Left lobe of liver (tissue), 2 donors: ENCODE results near the gene ADAT3. TPM values are rescaled to one million over a fixed set of nuclear protein-coding genes. Genes with fewer than 3 reads are reported as not detected.
"Not testable (repeated sequence)": the region's sequence is repeated elsewhere in the genome, so short reads cannot be mapped to it uniquely, and the experiment has no call there.

ENCODE experiments used
- ATAC-seq: fragments of 200-7000 bp; cut with Tn5 transposase; one replicate; pipeline ENCODE4 v1.9.1; 2020; ENCODE audit warnings: mild to moderate bottlenecking, moderate library complexity
- DNase-seq: peaks from one replicate; pipeline ENCODE4 v3.0.0-alpha.2; 2020; ENCODE audit warnings: low spot score
- total RNA-seq: library from RNA; stranded (reverse); gene quantifications from one replicate; pipeline ENCODE4 v1.2.1, GENCODE V29; 2021
- donor health status: DM: no; HTN: no; CAD: no; lungs with moderate emphysema.
- donor health status: DM: no; HTN: yes; CAD: no.

Gene ADAT3
- total RNA-seq, 1 donor from 2014 or later = 4.5 TPM

DNA sequence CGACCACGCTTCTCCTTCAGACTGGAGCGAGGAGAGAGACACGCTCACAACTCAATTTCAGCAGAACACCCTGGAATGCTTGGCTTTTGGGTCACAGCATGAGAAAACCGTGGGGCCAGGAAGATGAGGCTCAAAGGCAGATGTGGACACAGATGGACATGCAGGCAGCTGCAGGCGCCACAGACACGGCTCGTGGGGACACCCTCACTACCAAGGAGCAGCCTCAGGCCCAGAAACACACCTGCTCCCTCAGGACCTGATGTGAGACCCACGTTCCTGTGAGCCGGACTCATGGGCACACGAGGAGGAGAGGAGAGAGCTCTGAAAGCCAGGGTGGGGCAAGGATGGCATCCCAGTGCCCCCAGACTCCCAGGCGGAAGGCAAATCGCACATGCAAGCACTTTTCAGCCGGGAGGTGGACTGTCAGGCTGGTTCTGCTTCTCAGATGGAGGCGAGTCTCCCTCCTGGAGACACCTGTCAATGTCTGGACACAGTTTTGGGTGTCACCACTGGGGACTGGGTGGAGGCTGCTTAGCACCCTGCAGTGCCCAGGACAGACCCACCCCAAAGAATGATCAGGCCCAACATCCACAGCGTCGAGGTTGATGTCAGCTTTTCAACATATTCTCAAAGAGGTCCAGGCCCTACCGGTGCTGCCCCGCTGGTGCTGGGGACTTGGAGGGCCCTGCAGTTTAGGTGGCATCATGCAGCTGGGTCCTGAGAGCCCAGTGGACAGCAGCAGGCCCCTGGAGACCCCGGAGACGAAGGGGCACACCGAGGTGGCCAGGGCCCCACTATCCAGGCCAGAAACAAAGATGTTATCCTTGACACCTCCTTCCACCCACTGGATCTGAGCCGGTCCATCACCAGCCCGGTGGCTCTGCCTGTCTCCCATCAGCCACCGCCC is 22.2 kb upstream of the ADAT3 start:
- DNase-seq = no peak
- no peak for ATAC-seq

DNA sequence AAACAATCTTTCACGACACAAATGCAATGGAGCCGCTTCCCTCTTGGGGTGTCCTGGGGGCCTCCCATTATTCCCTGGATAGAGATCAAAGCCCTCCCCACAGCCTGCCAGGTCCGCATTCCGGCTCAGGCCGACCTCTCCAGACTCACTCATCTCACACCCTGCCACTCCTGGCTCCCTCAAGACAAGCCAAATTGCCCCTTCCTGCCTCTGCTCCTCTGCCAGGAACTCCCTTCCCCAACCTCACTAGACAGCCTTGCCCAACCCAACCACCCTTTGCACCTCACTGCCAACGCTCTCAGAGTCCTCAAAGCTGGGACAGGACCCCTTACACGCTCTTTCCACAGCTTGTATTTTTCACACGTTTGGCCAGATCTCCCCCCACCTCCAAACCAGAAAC is 21.4 kb upstream of the ADAT3 start:
- ATAC-seq = no peak

DNA sequence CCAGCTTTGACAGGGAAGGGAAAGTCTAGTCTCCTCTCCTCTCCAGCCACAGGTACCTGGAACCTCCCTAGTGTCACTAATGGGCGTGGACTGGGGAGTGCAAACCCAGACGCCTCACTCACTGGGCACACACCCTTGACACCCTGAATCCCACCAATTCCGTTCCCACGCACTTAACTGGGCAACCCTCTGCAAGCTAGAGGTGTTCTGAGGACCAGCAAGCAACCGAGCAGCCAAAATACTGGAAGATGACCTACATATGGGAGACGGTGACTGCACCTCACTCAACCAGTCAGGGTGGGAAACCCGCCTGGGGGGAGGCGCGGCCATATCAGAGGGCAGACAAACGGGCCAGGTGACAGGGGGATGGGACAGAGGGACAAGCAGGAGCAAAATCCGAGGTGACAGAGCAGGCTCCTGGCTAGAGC is 20.9 kb upstream of the ADAT3 start:
- DNase-seq (no peak), ATAC-seq (peak; percentile 15)

More for the DNA sequence above, 21.4 kb upstream of the ADAT3 start:
- DNase-seq = no peak

DNA sequence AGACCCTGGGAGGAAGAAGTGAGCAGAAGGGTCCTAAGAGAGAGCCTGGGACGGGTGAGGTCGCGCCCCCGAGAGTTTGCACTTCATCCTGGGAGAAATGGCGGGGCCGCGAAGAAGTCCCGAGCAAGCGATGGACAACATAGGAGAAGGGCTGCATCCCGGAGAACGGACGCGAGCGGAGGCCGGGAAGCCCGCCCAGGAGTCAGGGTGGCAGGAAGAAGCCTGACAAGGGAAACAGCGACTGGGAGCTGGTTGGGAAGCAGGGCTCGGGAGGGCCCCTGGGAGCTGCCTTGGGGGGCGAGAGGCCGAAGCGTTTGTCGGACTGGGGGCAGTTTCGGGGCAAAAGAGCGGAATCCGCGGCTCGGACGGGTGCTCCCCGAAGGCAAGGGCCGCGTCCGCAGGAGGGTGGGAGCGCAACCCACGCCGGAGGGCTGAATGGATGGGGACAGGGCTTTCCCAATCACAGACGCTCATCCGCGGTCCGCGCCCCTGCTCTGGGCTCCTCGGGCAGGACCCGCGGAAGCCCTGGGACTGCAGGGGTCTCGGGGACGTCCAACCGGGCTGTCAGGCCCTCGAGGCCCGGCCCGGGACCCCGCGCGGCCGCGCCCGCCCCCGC is 20.4 kb upstream of the ADAT3 start:
- DNase-seq (no peak), ATAC-seq (peak; percentile 2)

DNA sequence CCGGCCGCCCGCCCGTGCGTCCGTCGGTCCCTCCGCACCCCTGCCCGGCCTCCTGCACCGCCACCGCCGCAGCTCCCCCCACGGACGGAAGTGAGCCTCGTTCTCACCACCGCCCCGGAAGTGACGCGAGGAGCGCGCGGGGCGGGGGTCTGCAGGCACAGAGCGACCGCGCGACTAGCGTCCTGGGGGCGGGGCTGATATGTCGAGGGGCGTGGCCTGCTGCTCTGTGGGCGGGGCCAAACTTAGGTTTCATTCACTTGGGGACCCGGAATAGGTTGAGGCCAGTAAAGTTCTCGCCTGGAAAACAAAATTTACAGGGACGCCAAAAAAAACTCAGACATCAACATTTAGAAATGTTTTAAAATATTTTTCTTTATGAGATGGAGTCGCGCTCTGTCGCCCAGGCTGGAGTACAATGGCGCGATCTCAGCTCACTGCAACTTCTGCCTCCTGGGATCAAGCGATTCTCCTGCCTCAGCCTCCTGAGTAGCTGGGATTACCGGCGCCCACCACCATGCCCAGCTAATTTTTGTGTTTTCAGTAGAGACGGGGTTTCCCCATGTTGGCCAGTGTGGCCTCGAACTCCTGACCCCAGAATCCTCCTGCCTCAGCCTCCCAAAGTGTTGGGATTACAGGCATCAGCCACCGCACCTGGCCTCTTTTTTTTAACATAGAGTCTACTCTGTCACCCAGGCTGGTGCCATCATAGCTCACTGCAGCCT is 19.6 kb upstream of the ADAT3 start, which contains the start of gene ABHD17A:
Gene ABHD17A, minus strand, starts transcription at position 99 of the 722 bp plus-strand sequence. CDS start 3,930 bp downstream, outside the sequence.
- peak; percentile 94 for DNase-seq

DNA sequence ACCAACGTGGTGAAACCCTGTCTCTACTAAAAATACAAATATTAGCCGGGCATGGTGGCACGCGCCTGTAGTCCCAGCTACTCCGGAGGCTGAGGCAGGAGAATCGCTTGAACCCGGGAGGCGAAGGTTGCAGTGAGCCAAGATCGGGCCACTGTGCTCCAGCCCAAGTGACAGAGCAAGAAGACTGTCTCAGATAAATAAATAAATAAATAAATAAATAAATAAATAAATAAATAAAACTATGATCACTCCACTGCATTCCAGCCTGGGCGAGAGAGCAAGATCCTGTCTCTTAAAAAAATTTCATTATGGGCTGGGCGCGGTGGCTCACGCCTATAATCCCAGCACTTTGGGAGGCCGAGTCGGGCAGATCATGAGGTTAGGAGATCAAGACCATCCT is 18.8 kb upstream of the ADAT3 start:
- not testable (repeated sequence) for ATAC-seq, DNase-seq

More for the DNA sequence above, 19.6 kb upstream of the ADAT3 start, which contains the start of gene ABHD17A:
- ATAC-seq = peak; percentile 97

DNA sequence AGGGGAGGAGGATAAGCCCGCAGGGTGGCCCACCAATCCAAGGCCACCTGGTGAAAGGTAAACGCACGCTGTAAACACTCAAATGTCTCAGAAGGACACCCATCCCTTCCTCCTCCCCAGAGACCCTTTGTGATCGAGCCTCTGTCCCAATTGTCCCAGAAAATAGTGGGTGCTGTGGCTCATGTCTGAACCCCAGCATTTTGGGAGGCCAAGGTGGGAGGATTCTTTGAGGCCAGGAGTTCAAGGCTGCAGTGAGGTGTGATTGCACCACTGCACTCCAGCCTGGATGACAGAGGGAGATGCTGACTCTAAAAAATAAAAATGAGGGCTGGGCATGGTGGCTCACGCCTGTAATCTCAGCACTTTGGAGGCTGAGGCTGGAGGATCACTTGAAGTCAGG is 16.8 kb upstream of the ADAT3 start:
- ATAC-seq = no peak
- no peak for DNase-seq

DNA sequence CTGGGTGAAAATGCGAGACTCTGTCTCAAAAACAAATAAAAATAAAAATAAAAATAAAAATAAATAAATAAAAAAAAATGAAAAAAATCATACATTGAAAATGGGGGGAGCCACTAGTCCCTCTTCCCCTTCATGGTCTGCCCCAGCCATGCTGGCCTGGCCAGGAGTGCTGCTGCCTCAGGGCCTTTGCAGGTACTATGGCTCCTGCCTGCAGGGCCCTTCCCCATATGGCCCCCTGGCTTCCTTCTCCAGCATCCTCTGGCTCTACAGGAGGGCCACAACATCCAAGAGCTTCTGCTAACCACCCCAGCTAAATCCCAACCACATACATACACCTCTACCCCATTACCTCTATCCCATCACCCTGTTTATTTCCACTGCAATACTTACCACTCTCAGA is 15.3 kb upstream of the ADAT3 start:
- ATAC-seq = no peak

DNA sequence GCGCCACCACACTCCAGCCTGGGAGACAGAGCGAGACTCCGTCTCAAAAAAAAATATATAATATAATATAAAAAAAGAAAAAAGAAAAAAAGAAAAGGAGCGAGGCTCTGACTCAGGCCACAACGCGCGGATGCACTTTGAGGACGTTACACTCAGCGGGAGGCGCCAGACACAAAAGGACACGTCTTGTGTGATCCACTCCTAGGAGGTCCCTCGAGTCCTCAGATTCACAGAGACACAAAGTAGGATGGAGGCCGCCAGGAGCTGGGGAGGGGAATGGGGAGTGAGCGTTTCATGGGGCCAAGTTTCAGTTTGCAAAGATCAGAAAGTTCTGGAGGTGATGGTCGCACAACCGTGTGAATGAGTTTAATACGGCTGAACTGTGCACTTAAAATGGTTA is 11.4 kb upstream of the ADAT3 start:
- no peak for ATAC-seq
- no peak for DNase-seq

More for the DNA sequence above, 15.3 kb upstream of the ADAT3 start:
- no peak for DNase-seq

DNA sequence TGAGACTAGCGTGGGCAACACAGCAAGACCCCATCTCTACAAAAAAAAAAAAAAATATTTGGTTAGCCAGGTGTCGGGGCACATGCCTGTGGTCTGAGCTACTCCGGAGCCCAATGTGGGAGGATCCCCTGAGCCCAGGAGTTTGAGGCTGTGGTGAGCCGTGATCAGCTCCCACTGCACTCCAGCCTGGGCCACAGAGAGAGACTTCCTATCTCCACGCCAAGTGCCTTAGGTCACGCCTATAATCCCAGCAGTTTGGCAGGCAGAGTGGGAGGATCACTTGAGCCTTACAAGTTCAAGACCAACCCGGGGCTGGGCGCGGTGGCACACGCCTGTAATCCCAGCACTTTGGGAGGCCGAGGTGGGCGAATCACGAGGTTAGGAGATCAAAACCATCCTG is 8.7 kb upstream of the ADAT3 start:
- ATAC-seq (no peak), DNase-seq (no peak)

DNA sequence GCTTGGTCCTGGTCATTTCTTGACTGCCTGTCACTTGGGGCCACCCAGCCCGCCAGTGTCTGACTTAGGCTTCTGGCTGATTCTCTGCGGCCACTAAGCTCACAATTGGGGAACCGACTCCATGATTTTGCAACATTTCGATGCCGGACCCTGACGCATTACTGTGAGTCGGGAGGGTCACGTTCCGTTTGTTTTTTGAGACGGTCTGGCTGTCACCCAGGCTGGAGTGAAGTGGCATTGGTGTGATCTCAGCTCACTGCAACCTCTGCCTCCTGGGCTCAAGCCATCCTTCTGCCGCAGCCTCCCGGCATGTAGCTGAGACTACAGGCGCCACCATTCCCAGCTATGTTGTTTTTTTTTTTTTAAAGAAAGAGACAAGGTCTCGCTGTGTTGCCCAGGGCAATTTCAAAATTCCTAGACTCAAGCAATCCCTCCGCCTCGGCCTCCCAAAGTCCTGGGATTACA is 3.2 kb upstream of the ADAT3 start:
- ATAC-seq (peak; percentile 42), DNase-seq (peak; percentile 84)

DNA sequence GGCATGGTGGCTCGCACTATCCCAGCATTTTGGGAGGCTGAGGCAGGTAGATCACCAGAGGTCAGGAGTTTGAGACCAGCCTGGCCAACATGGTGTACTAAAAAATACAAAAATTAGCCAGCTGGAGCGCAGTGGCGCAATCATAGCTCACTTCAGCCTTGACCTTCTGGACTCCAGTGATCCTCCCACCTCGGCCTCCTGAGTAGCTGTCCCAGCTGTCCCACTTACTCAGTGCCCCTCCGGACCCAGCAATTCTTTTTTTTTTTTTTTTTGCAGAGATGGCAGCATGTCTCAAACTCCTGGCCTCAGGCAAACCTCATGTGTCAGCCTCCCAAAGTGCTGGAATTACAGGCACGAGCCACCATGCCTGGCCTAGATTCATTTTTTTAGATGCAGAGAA is 2.3 kb upstream of the ADAT3 start:
- no peak for DNase-seq

DNA sequence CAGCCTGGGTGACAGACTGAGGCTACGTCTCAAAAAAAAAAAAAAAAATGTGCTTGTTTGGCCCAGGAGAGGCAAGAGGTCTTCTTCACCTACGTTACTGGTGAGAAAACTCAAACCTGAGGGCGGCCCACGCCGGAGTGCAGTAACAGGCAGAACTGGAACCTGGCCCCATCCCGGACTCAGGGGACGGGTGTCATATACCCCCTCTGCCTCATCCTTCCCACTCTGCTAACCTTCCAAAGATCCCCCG is 414 bp upstream of the ADAT3 start:
- ATAC-seq = no peak
- DNase-seq = no peak

More for the DNA sequence above, 2.3 kb upstream of the ADAT3 start:
- no peak for ATAC-seq

DNA sequence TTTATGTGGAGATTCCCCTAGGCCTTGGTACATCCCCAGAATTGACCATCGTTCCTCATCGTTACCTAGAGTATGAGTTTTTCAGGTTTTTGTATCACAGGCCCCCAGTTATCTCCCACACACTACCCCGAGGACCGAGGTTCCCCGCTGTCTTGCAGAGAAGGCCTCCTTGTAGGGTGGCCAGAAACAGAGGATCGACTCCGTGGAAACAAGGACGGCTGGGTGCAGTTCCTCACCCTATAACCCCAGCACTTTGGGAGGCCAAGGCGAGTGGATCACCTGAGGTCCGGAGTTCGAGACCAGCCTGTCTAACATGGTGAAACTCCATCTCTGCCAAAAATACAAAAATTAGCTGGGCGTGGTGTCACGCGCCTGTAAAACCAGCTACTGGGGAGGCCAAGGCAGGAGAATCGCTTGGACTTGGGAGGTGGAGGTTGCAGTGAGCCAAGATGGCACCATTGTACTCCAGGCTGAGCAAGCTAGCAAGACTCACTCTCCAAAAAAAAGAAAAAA is 720 bp downstream of the ADAT3 start:
- DNase-seq (no peak), ATAC-seq (no peak)

DNA sequence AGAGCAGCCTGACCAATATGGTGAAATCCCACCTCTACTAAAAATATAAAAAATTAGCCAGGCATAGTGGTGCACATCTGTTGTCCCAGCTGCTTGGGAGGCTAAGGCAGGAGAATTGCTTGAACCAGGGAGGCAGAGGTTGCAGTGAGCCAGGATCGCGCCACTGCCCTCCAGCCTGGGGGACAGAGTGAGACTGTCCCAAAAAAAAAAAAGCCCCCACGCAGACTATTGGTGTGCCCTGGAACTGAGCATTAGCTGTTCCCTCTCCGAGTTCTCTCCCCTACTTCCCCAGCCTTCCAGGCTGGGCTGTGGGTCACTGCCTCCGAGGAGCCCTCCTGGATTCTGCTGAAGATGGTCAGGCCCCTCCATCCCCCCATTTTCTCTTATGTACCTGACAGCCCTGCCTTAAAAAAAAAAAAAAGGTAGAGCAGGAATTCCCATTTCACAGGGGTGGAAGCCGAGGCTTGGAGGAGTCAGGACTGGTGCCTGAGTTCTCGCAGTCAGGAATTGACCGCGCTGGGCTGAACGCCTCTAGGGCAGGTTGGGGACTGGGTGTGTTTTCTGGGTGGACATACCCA is 1.9 kb downstream of the ADAT3 start:
- no peak for DNase-seq
- ATAC-seq = no peak

DNA sequence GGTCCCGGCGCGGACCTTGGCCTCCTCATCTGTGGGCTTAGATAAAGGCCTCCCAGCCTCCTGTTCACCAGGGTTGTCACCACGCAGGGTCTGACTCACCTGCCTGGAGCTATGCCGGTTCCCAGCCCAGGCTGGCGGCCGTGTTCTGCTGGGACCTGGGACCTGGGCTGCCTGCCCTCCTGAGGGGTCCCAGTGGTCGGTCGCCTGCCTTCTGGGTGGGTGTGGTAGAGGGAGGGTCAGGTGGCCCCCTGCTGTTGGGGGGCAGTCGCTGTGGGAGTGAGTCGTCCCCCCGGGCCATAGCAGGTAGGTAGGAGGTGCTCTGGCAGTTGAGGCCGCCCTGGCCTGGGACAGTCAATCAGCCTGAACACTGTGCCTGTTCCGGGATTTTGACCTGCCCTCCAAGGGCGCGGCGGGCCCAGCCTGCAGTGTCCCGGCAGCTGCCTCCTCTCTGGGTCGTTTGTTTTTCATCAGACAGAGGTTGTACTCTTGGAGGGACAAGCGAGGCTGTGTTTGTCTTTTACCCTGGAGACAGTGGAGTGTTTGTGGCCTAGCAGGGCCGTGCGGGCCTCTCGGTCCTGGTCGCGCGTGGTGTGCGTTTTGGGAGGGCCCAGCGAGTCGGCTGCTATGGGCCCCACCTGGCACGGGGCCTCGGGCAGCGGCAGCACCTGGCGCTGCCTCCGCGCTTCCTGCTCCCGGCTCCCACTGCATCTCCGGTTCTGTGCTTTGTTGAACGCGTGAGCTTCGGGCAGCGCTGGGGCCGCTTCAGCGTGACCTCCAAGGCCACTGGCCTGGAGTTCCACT is 2.6 kb downstream of the ADAT3 start:
- DNase-seq (peak; percentile 65), ATAC-seq (peak; percentile 55)

DNA sequence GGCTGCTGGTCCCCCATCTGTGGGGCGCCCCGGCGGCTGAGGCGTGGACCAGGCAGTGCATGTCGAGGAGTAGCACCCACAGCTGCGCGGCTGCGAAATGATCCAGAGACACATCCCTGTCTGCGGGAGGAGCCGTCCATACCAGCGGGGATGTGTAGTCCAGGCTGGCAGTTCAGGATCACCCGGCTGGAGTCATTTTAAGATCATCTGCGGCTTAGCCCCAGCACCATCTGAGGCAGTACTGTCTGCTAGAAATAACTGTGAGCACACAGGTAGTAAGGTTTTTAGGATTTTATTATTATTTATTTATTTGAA is 3.1 kb downstream of the ADAT3 start:
- DNase-seq = no peak
- ATAC-seq = no peak

DNA sequence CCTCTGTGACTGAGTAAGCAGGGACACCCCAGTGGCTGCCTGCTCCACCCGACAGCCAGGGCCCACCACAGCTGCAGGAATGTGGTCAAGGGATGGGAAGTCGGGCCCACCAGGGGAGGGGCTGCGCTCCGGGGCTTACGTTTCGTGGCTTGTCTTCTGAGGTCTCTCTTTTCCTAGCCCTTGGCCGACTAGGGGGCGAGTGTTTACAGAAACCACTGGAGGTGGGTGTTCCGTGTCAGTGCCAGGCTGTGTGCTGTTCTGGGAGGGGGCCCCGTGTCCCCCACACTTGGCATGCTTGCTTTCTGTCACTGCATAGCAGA is 4.5 kb downstream of the ADAT3 start:
- ATAC-seq (no peak), DNase-seq (no peak)

DNA sequence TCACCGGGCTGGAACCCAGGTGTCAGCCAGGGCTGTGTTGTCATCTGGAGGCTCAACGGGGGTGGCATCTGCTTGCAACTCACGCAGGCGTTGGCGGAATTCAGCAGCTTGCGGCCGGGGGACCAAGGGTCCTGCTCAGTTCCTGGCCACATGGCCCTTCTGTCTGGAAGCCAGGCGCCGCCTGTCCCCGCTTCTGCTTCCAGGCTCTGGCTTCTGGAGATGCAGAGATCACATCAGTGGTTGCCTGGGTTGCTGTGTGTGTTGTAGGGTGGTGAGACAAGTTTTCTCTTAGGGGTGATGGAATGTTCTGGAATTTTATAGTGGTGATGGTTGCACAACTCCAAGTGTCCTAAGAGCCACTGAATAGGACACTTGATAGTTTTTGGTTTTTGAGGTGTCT is 5.0 kb downstream of the ADAT3 start:
- DNase-seq = no peak
- ATAC-seq = no peak

DNA sequence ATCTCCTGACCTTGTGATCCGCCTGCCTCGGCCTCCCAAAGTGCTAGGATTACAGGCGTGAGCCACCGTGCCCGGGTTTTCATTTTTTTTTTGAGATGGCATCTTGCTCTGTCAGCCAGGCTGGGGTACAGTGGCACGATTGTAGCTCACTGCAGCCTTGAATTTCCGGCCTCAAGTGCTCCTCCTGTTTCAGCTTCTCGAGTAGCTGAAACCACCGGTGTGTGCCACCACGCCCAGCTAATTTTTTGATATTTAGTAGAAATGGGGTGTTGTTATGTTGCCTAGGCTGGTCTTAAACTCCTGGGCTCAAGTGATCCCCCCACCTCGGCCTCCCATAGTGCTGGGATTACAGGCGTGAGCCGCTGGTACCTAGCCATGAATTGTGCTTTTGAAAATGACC is 5.9 kb downstream of the ADAT3 start:
- DNase-seq (no peak), ATAC-seq (no peak)

DNA sequence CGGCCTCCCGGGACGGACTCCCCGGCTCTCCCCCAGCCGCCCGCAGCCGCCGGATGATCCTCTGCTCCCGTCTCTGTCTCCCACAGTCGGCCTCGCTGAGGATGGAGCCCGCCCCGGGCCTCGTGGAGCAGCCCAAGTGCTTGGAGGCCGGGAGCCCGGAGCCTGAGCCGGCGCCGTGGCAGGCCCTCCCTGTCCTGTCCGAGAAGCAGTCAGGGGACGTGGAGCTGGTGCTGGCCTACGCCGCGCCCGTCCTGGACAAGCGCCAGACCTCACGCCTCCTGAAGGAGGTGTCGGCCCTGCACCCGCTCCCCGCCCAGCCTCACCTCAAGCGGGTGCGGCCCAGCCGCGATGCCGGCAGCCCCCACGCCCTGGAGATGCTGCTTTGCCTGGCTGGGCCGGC is 6.8 kb downstream of the ADAT3 start:
- ATAC-seq (no peak), DNase-seq (no peak)
